Ecto neural progenitor cell (in vitro differentiated cells): ENCODE measurements around the gene IGFL1.
"Not testable (repeated sequence)": the region's sequence is repeated elsewhere in the genome, so short reads cannot be mapped to it uniquely, and the experiment has no call there.

Experiments
- DNase-seq: peaks from one replicate; pipeline ENCODE4 v3.0.0-alpha.2; 2018; ENCODE audit warnings: low spot score

The IGFL1 gene

DNA sequence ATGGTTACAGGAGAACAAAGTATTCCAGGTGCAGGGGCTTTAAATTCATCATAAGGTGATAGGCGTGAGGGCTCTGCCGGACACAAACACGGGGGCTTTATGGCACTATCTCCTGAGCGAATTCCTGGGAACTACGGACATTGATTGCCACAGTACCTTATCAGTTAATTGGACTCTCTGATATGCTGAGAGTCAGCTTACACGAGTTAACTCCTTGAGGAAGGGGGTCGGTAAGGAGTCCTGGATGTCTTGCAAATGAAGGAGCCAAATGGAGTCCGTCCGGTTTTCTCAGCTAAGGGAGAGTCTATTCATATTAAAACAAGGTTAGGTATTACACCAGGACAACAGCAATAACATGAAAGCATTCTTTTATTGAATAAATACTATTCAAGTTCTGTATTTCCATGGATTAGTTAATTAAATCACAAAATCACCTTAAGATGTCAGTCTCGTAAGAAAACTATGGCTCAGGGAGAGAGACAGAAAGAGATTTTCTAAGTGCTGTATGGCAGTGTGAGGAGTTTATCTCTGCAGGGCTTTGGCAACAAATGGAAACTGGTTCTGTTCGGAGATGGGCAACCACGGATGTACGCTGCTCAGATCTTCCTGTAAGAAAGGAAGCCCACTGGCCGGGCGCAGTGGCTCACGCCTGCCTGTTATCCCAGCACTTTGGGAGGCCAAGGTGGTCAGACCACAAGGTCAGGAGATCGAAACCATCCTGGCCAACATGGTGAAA, 41.1 kb downstream of the IGFL1 start:
- DNase-seq, result no peak

- no peak for DNase-seq
Measured at GRCh38 chr19:46271481-46272197, 42.1 kb downstream of the IGFL1 start.

- not testable (repeated sequence) for DNase-seq
Measured at GRCh38 chr19:46273931-46274330, 44.4 kb downstream of the IGFL1 start.

- no peak for DNase-seq
Measured at GRCh38 chr19:46279177-46279576, 49.6 kb downstream of the IGFL1 start.
